Measurements from ENCODE around the gene LRCH4. TPM values are rescaled to one million over a fixed set of nuclear protein-coding genes. Genes with fewer than 3 reads are reported as not detected.
"Not testable (repeated sequence)": the region's sequence is repeated elsewhere in the genome, so short reads cannot be mapped to it uniquely, and the experiment has no call there.

LRCH4 gene
- total RNA-seq, 6 experiments from 2014 or later, result 19.5 to 39.1 (median 24.7) TPM

- Histone ChIP-seq H3K4me1 (peaks cover 0 to 56% (median 15%) of the 10 kb centered on the region in 4 donors), H3K27me3 (no peaks in the 10 kb centered on the region), H3K4me3 (peak within 1 kb of the TSS; percentile 77 to 88 (median 80)), H3K36me3 (no peaks in the 10 kb centered on the region), H3K27ac (peak within 1 kb of the TSS; percentile 87 to 93 (median 92)), H3K9me3 (no peaks in the 10 kb centered on the region)
- ATAC-seq (peak; percentile 87 to 98 (median 90)), DNase-seq (peak; percentile 100)
- WGBS (ENCODE audit: insufficient coverage, low coverage, low lambda C conversion rate, missing lambda C conversion rate), result under 1% methylated on average over 57 of the region's 60 CpGs
- TF ChIP-seq POLR2A (IDR thresholded peaks at IDR 0.05) (peak; percentile 94), CTCF (IDR thresholded peaks at IDR 0.05) (no peak)
- intact Hi-C loops (cut with DNase I), result no loop called here
Observed at GRCh38 chr7:100538654-100539435, 47.1 kb downstream of the LRCH4 start, which contains the start of gene AGFG2. Gene AGFG2, plus strand, starts transcription at chr7:100539203. Its CDS starts 144 bp downstream, at chr7:100539347.

- peak overlapping the region in 1 of 3 donors; percentile 60 for H3K27ac ChIP-seq
- peak overlapping the region in 1 of 3 donors; percentile 9 for H3K4me3 ChIP-seq
- no peaks in the 10 kb centered on the region for H3K9me3 ChIP-seq
- H3K27me3 ChIP-seq, result no peaks in the 10 kb centered on the region
- intact Hi-C loops (cut with DNase I), result no loop called here
- H3K36me3 ChIP-seq, result no peaks in the 10 kb centered on the region
- TF ChIP-seq POLR2A (IDR thresholded peaks at IDR 0.05), result no peak
- no peak for TF ChIP-seq CTCF (IDR thresholded peaks at IDR 0.05)
- H3K4me1 ChIP-seq, result peaks cover 0 to 50% (median 12%) of the 10 kb centered on the region in 4 donors
- 5% methylated on average over 8 of the region's 8 CpGs for WGBS (ENCODE audit: insufficient coverage, low coverage, low lambda C conversion rate, missing lambda C conversion rate)
- ATAC-seq, result no peak
- DNase-seq, result no peak
Observed at GRCh38 chr7:100538348-100538653, 47.6 kb downstream of the LRCH4 start.

- H3K9me3 ChIP-seq; H3K36me3 ChIP-seq; ATAC-seq; H3K4me3 ChIP-seq; intact Hi-C loops (cut with DNase I); DNase-seq; H3K27ac ChIP-seq; H3K27me3 ChIP-seq: not testable (repeated sequence)
- WGBS (ENCODE audit: insufficient coverage, low coverage, low lambda C conversion rate, missing lambda C conversion rate), result 89% methylated on average over 1 of the region's 2 CpGs
- peaks cover 0 to 34% (median 9%) of the 10 kb centered on the region in 4 donors for H3K4me1 ChIP-seq
Observed at GRCh38 chr7:100536695-100537094, 49.2 kb downstream of the LRCH4 start.

- H3K4me3 ChIP-seq; intact Hi-C loops (cut with DNase I); H3K27me3 ChIP-seq; DNase-seq; H3K27ac ChIP-seq; H3K9me3 ChIP-seq; H3K36me3 ChIP-seq; ATAC-seq: not testable (repeated sequence)
- peaks cover 0 to 27% (median 9%) of the 10 kb centered on the region in 4 donors for H3K4me1 ChIP-seq
- WGBS (ENCODE audit: insufficient coverage, low coverage, low lambda C conversion rate, missing lambda C conversion rate), result 96% methylated on average over 4 of the region's 9 CpGs
Observed at GRCh38 chr7:100535982-100536381, 49.9 kb downstream of the LRCH4 start.

- intact Hi-C loops (cut with DNase I), result no loop called here
- H3K27ac ChIP-seq, result no peak overlapping the region
- WGBS (ENCODE audit: insufficient coverage, low coverage, low lambda C conversion rate, missing lambda C conversion rate), result 89% methylated on average over 10 of the region's 14 CpGs
Observed at GRCh38 chr7:100532165-100533022, 53.5 kb downstream of the LRCH4 start.

GRCh38 chr7:100528108-100528866 lies 57.6 kb downstream of the LRCH4 start:
- DNase-seq; H3K27me3 ChIP-seq; intact Hi-C loops (cut with DNase I); H3K9me3 ChIP-seq; H3K27ac ChIP-seq; H3K4me3 ChIP-seq; H3K36me3 ChIP-seq; H3K4me1 ChIP-seq: not testable (repeated sequence)
- ATAC-seq, result peak in 2 of 4 donors; percentile 32 to 56
- WGBS (ENCODE audit: insufficient coverage, low coverage, low lambda C conversion rate, missing lambda C conversion rate), result 36% methylated on average over 7 of the region's 12 CpGs

More at GRCh38 chr7:100532165-100533022, 53.5 kb downstream of the LRCH4 start:
- no peak for TF ChIP-seq CTCF (IDR thresholded peaks at IDR 0.05)
- TF ChIP-seq POLR2A (IDR thresholded peaks at IDR 0.05), result no peak
- Histone ChIP-seq H3K27me3 (no peaks in the 10 kb centered on the region), H3K36me3 (no peaks in the 10 kb centered on the region), H3K9me3 (no peaks in the 10 kb centered on the region), H3K4me1 (peaks cover 0 to 17% (median 6%) of the 10 kb centered on the region in 4 donors), H3K4me3 (no peak overlapping the region)
- no peak for ATAC-seq
- no peak for DNase-seq

Data from right lobe of liver (tissue), 6 donors.